Breast epithelium (tissue), 4 donors: ENCODE results near the gene ZDHHC24. TPM values are rescaled to one million over a fixed set of nuclear protein-coding genes. Genes with fewer than 3 reads are reported as not detected.

Source experiments
- DNase-seq, 2 donors: peaks; one replicate each; pipeline ENCODE4 v3.0.0-alpha.2; 2019; ENCODE audit warnings: low spot score in 2 of 2
- H3K27ac ChIP-seq, 2 donors: fragments of 200-600 bp; sonication (generic) in 1 of 2; one replicate each; pipeline ENCODE4 v1.5.1; 2016 to 2019; ENCODE audit warnings: mild to moderate bottlenecking in 1 of 2
- H3K27me3 ChIP-seq, 2 donors: fragments of 200-600 bp; sonication (generic) in 1 of 2; one replicate each; pipeline versions ENCODE4 v1.5.1 to v1.6.0; 2017 to 2019; ENCODE audit warnings: control low read depth in 1 of 2, mild to moderate bottlenecking in 1 of 2
- H3K36me3 ChIP-seq: fragments of 200-600 bp; one replicate; pipeline ENCODE4 v1.5.1; 2019
- H3K4me1 ChIP-seq, 2 donors: fragments of 200-600 bp; sonication (generic); one replicate each; pipeline ENCODE4 v1.5.1; 2016 to 2019; ENCODE audit warnings: control low read depth in 1 of 2
- H3K4me3 ChIP-seq, 3 donors: fragments of 200-600 bp; sonication (generic); 1 replicate in 2 of 3; 2 replicates in 1 of 3; pipeline ENCODE4 v1.5.1; 2016 to 2019; ENCODE audit warnings: mild to moderate bottlenecking in 3 of 3, moderate library complexity in 2 of 3
- H3K9me3 ChIP-seq, 2 donors: fragments of 200-600 bp; sonication (generic) in 1 of 2; one replicate each; pipeline ENCODE4 v1.5.1; 2016 to 2019; ENCODE audit warnings: control low read depth in 1 of 2
- POLR2A ChIP-seq: fragments of 450-650 bp; IDR thresholded peaks from one replicate; pipeline ENCODE4 v1.6.1; 2016; ENCODE audit warnings: antibody characterized with exemption, mild to moderate bottlenecking, moderate library complexity
- POLR2AphosphoS5 ChIP-seq, 3 donors: sonication (generic); formaldehyde crosslinking; IDR thresholded peaks; one replicate each; pipeline ENCODE4 v1.6.1; 2017; ENCODE audit warnings: antibody characterized with exemption in 3 of 3
- intact Hi-C: fragments of 100-400 bp; cut with DNase I; formaldehyde crosslinking; loops from one replicate; pipeline ENCODE4 v1.15.1; 2023; ENCODE audit warnings: low total_unique reads
- total RNA-seq, 3 donors: library from RNA; depleted of rRNA; stranded (reverse); fragments of >200 nt; gene quantifications; one replicate each; pipeline ENCODE4 v1.1.0, GENCODE V29; 2016
- TF ChIP-seq, protein P1 (sequence below), 3 donors: fragments of 450-650 bp; IDR thresholded peaks; one replicate each; pipeline ENCODE4 v1.5.1; 2016 to 2017; ENCODE audit warnings: antibody characterized with exemption in 3 of 3, mild to moderate bottlenecking in 3 of 3, moderate library complexity in 3 of 3

Gene ZDHHC24
- total RNA-seq, 3 donors from 2014 or later, result 12.9 to 20.0 (median 14.1) TPM

DNA sequence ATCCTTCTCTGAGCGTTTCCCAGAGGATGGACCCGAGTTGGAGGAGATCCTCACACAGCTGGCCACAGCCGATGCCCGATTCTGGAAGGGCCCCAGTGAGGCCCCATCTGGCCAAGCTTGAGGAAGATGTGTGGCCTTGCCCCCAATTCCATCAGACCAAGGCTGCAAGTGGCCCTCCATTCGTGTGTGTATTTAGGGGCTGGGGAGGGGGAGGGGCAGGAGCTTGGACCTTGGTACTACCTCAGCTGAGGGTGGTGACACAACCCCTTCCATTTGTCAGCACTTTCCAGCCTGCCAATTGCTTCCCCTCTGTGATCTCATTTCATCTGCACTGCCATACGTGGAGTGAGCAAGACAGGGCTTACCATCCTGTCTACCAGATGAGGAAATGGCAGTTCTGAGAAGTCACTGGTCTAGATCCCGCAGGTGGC is 36.7 kb downstream of the ZDHHC24 start:
- TF ChIP-seq POLR2AphosphoS5 (IDR thresholded peaks at IDR 0.05) (no peak), POLR2A (no peak)
- TF ChIP-seq, protein P1, sequence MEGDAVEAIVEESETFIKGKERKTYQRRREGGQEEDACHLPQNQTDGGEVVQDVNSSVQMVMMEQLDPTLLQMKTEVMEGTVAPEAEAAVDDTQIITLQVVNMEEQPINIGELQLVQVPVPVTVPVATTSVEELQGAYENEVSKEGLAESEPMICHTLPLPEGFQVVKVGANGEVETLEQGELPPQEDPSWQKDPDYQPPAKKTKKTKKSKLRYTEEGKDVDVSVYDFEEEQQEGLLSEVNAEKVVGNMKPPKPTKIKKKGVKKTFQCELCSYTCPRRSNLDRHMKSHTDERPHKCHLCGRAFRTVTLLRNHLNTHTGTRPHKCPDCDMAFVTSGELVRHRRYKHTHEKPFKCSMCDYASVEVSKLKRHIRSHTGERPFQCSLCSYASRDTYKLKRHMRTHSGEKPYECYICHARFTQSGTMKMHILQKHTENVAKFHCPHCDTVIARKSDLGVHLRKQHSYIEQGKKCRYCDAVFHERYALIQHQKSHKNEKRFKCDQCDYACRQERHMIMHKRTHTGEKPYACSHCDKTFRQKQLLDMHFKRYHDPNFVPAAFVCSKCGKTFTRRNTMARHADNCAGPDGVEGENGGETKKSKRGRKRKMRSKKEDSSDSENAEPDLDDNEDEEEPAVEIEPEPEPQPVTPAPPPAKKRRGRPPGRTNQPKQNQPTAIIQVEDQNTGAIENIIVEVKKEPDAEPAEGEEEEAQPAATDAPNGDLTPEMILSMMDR (IDR thresholded peaks at IDR 0.05), result no peak
- intact Hi-C loops, result no loop called here
- no peaks in the 10 kb centered on the region for H3K27me3 ChIP-seq
- H3K4me3 ChIP-seq, result no peak overlapping the region
- no peaks in the 10 kb centered on the region for H3K9me3 ChIP-seq
- no peaks in the 10 kb centered on the region for H3K4me1 ChIP-seq
- no peak overlapping the region for H3K27ac ChIP-seq
- no peaks in the 10 kb centered on the region for H3K36me3 ChIP-seq
- DNase-seq, result no peak

DNA sequence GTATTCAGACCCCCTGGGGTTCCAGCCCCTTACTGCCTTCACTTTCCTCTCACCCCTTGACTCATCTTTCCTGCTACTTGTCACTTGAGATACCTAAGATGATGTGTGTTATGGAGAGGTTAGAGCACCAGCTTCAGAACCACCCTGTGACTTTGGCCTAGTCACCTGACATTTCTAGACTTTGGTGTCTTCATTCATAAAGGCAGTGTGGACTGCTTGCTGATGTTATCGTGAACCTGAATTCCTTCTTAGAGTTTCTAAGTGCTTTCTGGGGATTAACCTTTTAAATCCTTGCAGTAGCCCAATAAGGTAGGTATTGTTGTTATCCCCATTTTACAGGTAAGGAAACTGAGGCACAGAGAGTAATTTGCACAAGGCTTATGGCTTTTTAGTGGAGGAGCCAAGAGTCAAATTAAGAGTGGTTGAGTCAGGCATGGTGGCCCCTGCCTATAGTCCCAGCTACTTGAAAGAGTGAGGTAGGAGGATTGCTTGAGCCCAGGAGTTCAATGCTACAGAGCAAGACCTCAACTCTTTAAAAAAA is 40.5 kb downstream of the ZDHHC24 start:
- intact Hi-C loops, result no loop called here
- H3K9me3 ChIP-seq, result no peaks in the 10 kb centered on the region
- TF ChIP-seq POLR2AphosphoS5 (IDR thresholded peaks at IDR 0.05) (no peak), POLR2A (no peak)
- TF ChIP-seq, protein P1 (IDR thresholded peaks at IDR 0.05), result no peak

DNA sequence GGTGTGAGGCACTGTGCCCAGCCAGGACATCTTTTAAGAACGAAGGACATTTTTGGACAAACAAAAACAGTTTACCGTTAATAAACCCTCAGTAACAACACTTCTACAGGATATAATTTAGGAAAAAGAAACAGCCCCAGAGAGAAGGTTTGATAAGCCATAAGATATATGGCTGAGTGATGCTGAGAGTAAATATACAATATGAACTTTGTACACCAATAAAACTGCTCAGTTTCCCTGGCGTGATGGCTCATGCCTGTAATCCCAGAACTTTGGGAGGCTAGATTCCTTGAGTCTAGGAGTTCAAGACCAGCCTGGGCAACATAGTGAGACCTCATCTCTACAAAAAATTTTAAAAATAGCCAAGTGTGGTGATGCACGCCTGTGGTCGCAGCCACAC is 47.3 kb downstream of the ZDHHC24 start:
- H3K4me3 ChIP-seq, result no peak overlapping the region
- no peaks in the 10 kb centered on the region for H3K4me1 ChIP-seq
- intact Hi-C loops, result no loop called here
- no peak for DNase-seq
- no peak overlapping the region for H3K27ac ChIP-seq
- no peaks in the 10 kb centered on the region for H3K36me3 ChIP-seq
- TF ChIP-seq POLR2AphosphoS5 (IDR thresholded peaks at IDR 0.05) (no peak), POLR2A (no peak)
- TF ChIP-seq, protein P1 (IDR thresholded peaks at IDR 0.05), result no peak
- no peaks in the 10 kb centered on the region for H3K27me3 ChIP-seq
- H3K9me3 ChIP-seq, result no peaks in the 10 kb centered on the region

More for the DNA sequence above, 40.5 kb downstream of the ZDHHC24 start:
- no peak for DNase-seq
- H3K27me3 ChIP-seq, result no peaks in the 10 kb centered on the region
- no peak overlapping the region for H3K4me3 ChIP-seq
- H3K4me1 ChIP-seq, result no peaks in the 10 kb centered on the region
- H3K36me3 ChIP-seq, result no peaks in the 10 kb centered on the region
- no peak overlapping the region for H3K27ac ChIP-seq

DNA sequence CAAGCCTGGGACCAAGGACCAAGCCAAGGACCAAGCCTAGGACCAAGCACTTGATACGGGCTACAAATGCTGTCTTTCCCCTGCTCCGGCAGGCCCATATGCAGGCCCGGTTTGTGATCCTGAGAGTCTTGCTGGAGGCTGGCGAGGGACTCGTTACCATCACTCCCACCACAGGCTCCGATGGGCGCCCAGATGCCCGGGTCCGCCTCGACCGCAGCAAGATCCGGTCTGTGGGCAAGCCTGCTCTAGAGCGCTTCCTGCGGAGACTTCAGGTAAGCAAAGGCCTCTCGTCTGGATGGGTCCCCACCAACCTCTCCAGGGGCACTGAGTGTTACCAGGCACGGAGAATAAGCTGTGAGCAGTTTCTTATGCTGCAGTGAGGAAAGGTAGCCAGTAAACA is 48.6 kb downstream of the ZDHHC24 start:
- no peaks in the 10 kb centered on the region for H3K4me1 ChIP-seq
- DNase-seq, result no peak
- no peaks in the 10 kb centered on the region for H3K27me3 ChIP-seq
- no peak overlapping the region for H3K4me3 ChIP-seq
- no peaks in the 10 kb centered on the region for H3K36me3 ChIP-seq
- TF ChIP-seq POLR2AphosphoS5 (IDR thresholded peaks at IDR 0.05) (no peak), POLR2A (no peak)
- TF ChIP-seq, protein P1 (IDR thresholded peaks at IDR 0.05), result no peak
- H3K9me3 ChIP-seq, result no peaks in the 10 kb centered on the region
- intact Hi-C loops, result no loop called here
- no peak overlapping the region for H3K27ac ChIP-seq

DNA sequence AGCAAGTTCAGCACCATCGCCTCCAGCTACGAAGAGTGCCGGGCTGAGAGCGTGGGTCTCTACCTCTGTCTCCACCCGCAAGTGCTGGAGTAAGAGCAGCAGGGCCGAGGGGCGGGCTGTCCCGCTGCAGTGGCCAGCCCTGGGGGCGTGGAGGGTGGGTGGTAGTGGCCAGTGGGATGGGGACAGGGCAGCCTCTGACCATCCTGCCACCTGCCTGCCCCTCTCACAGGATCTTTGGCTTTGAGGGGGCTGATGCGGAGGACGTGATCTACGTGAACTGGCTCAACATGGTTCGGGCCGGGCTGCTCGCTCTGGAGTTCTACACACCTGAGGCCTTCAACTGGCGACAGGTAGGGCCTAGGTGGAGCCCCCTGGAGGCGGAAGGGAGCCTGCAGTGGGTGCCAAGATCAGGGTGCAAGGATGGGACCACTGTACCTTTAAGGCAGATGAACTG is 50.4 kb downstream of the ZDHHC24 start:
- Histone ChIP-seq H3K9me3 (no peaks in the 10 kb centered on the region), H3K27ac (no peak overlapping the region), H3K4me3 (no peak overlapping the region), H3K27me3 (no peaks in the 10 kb centered on the region), H3K36me3 (no peaks in the 10 kb centered on the region), H3K4me1 (no peaks in the 10 kb centered on the region)
- intact Hi-C loops, result no loop called here
- no peak for TF ChIP-seq POLR2AphosphoS5 (IDR thresholded peaks at IDR 0.05)
- TF ChIP-seq POLR2A, result no peak
- TF ChIP-seq, protein P1 (IDR thresholded peaks at IDR 0.05), result no peak
- DNase-seq, result no peak
